Measurements from ENCODE around the gene CCDC13. TPM values are rescaled to one million over a fixed set of nuclear protein-coding genes. Genes with fewer than 3 reads are reported as not detected.

Gene CCDC13
- total RNA-seq, 4 donors from 2014 or later = 1.1 to 2.6 (median 1.9) TPM

DNA sequence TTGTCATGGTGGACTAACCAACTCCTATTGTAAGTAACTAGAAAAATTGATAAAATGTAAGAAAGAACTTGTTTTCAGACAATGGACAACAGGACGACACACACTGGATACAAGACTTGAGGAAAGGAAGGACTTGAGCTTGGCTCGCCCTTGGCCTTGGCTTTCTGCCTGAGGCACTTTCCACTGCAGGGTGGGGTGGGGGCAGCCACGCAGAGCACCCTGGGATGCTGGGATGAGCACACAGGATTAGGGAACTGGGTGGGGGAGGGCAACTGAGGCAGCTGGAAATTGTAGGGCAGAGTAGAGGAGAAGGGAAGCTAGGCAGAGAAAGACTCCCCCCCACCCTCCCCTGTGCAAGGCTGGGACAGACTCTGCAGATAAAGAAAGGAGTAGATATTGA, 45.0 kb downstream of the CCDC13 start:
- no peak for DNase-seq (ENCODE audit: low spot score)
- TF ChIP-seq, protein P1, sequence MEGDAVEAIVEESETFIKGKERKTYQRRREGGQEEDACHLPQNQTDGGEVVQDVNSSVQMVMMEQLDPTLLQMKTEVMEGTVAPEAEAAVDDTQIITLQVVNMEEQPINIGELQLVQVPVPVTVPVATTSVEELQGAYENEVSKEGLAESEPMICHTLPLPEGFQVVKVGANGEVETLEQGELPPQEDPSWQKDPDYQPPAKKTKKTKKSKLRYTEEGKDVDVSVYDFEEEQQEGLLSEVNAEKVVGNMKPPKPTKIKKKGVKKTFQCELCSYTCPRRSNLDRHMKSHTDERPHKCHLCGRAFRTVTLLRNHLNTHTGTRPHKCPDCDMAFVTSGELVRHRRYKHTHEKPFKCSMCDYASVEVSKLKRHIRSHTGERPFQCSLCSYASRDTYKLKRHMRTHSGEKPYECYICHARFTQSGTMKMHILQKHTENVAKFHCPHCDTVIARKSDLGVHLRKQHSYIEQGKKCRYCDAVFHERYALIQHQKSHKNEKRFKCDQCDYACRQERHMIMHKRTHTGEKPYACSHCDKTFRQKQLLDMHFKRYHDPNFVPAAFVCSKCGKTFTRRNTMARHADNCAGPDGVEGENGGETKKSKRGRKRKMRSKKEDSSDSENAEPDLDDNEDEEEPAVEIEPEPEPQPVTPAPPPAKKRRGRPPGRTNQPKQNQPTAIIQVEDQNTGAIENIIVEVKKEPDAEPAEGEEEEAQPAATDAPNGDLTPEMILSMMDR (IDR thresholded peaks at IDR 0.05) = no peak
- ATAC-seq (ENCODE audit: low FRiP score) = no peak

DNA sequence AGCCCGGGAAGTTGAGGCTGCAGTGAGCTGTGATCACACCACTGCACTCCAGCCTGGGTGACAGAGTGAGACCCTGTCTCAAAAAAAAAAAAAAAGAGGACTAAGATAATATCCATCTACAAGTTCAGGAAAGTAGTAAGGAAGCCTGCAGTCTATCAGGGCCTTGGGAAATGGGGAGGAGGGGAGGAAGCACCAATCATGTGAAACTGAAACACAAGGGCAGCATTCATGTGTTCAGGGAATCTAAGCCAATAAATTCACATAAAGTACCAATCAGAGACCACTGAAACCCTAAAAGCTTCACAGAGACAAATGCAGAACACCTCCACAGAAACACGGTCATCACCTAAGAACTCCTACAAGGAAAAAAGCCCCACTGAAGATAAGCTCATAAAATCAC, 47.6 kb downstream of the CCDC13 start:
- no peak for DNase-seq (ENCODE audit: low spot score)
- ATAC-seq (ENCODE audit: low FRiP score) = no peak
- TF ChIP-seq, protein P1 (IDR thresholded peaks at IDR 0.05) = no peak

DNA sequence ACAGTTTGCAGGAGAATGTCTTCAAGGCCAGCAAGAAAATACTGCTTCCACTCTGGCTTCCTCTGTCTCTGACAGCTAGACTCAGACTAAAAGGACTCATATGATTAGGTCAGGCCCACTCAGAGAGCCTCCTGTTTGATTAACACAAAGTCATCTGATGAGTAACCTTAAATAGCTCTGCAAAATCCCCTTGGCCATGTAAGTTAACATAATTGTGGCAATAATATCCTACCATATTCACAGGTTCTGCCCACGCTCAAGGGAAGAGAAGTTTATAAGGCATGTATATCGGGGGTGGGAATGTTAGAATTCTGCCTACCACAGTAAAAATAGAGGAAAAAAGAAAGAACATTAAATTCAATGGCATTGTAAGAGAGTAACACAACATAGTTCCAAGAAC, 49.8 kb downstream of the CCDC13 start:
- TF ChIP-seq, protein P1 (IDR thresholded peaks at IDR 0.05) = no peak
- no peak for ATAC-seq (ENCODE audit: low FRiP score)
- no peak for DNase-seq (ENCODE audit: low spot score)

Small RNA genes within 50 kb of the gene (small RNA-seq; reads per million reads assigned to genes)
- not detected for gene CCDC13

Other genes with a start within 250 kb of the CCDC13 start
- 10 to 100 TPM; 46.0 to 81.2 (median 56.1) TPM for gene SEC22C, start 191.3 kb downstream of the CCDC13 start, total RNA-seq
- 10 to 100 TPM; 16.4 to 24.5 (median 19.5) TPM for gene SS18L2, start 182.4 kb downstream of the CCDC13 start, total RNA-seq
- gene NKTR, start 172.6 kb downstream of the CCDC13 start, total RNA-seq = 100 to 1,000 TPM in 1 of 4 donors, 10 to 100 TPM in 3; 52.2 to 274 (median 91.1) TPM
- 10 to 100 TPM; 41.5 to 67.6 (median 50.3) TPM for gene ZBTB47, start 119.6 kb downstream of the CCDC13 start, total RNA-seq
- gene KLHL40, start 87.7 kb downstream of the CCDC13 start, total RNA-seq = under 1 TPM in 1 of 4 donors, not detected in 3; 0.19 TPM
- gene HHATL, start 70.5 kb downstream of the CCDC13 start, total RNA-seq = not detected
- 100 to 1,000 TPM; 142 to 195 (median 179) TPM for gene HIGD1A, start 31.2 kb upstream of the CCDC13 start, total RNA-seq
- gene ACKR2, start 36.2 kb upstream of the CCDC13 start, total RNA-seq = 10 to 100 TPM in 1 of 4 donors, 1 to 10 TPM in 3; 2.6 to 12.4 (median 7.5) TPM
- under 1 TPM in 2 of 4 donors, not detected in 2; 0.19 to 0.36 TPM for gene CYP8B1, start 102.6 kb upstream of the CCDC13 start, total RNA-seq
- 1 to 10 TPM; 3.3 to 9.9 (median 4.3) TPM for gene ZNF662, start 132.9 kb upstream of the CCDC13 start, total RNA-seq
- gene GASK1A, start 206.1 kb upstream of the CCDC13 start, total RNA-seq = 10 to 100 TPM in 3 of 4 donors, 1 to 10 TPM in 1; 4.9 to 39.9 (median 14.8) TPM

Data from omental fat pad (tissue), 4 donors.